ENCODE data around the gene ADTRP.
"Not testable (repeated sequence)": the region's sequence is repeated elsewhere in the genome, so short reads cannot be mapped to it uniquely, and the experiment has no call there.

ADTRP gene

DNA sequence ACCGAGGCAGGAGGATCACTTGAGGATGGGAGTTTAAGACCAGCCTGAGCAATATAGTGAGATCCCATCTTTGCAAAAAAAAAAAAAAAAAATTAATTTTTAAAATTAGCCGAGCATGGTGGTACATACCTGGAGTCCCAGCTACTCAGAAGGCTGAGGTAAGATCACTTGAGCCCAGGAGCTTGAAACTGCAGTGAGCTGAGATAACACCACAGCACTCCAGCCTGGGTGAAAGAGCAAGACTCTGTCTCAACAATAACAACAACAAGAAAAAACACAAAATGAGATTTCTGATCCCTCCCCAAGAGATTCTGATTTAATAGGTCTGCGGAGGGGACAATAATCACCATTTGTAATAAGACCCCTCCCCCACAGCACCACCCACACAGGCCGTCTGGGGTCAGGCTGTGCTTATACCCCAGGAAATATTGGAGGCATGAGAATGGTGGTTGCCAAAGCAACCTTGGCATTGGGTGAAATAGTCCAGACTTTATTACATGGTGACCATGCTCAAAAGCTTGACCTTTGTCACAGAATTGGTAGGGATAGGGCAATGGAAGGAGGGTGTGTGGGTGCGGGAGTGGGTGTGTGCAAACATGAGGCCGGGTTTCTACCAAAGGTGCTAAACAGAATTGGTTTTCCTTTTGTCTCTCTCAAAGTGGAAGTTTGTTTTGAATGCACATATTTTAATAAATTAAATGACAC lies 24.4 kb upstream of the ADTRP start:
- no peak for DNase-seq

DNA sequence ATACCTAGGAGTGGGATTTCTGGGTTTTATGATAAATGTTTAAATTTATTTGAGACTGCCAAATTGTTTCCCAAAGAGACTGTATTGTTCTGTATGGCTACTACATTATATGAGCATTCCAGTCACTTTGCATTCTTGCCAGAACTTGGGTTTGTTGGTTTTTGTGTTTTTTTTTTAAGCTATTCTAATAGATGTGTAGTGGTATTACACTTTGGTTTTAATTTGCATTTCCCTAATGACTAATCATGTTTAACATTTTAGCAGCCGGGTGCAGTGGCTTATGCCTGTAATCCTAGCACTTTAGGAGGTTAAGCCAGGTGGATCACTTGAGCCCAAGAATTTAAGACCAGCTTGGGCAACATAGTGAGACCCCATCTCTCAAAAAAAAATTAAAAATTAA lies 21.9 kb upstream of the ADTRP start:
- DNase-seq, result not testable (repeated sequence)

DNA sequence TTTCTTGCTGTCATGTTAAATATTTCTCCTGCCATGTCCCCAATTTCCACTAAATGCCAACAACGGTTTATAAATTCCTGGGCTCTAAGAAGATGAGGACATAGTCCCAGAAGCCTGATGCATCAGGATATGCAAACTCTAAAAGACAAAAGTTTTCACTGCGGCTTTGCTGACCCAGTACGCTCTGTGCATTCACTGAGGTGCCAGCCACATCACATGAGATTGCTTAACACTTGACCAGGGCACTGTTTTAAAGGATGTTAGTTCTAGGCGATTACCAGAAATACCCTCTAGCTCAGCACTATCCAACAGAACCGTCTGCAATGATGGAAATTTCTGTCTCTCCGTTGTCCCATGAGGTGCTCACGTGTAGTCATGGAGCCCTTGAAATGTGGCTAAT lies 19.9 kb upstream of the ADTRP start:
- DNase-seq, result no peak

DNA sequence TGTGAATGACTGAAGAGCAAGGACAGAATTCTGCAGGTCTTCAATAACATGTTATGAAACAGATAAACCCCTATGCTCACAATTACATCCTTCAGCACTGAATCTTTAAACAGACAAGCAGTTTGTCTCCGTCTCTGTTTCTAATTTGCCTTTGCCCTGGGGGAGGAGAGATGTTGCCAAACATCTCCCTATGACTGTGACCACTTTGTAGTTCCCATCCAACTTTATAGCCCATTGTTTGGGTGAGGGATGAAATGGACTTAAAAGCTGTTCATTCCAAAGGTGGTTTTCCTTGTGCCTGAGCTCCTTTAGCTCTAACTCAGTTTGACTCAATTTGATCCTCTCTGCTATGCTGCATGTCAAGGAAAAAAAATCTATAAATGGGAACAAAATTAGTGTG lies 19.5 kb upstream of the ADTRP start:
- DNase-seq, result no peak

DNA sequence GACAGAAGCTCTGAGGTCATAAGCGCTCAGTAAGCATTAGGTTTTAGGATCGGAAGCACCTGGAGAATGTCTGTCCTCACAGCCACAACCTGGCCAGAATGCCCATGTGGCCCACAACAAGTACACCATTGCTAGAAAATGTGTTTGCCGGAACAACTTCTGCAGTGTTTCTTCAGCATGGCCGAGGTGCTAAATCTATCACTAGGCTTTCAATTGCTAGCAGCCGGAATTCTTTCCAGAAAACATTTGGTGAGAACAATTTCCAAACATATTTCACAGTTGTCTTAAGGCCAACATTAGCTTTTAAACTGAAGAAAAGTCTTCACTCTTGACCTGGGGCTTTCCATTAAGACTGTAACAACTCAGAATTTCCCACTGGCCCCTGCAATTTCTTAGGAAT lies 18.2 kb upstream of the ADTRP start:
- no peak for DNase-seq

DNA sequence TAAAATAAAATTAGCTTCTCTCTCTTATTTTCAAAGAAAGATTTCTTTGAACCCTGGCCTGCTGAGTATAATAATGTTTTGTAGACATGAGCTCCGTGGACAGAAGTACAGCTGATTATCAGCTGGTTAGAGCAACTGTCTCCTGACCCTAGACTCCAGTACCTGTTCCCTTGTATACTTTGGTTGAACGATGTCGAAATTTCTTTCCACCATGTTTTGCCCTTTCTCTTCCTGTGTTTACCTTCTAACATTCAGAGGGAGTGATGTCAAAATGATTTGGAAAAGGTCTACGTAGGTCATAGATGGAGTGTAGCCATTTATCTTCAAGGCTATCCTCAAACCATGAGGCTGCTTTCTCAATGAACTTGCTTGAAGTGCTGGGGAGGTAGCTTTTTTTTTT lies 16.8 kb upstream of the ADTRP start:
- DNase-seq, result no peak

DNA sequence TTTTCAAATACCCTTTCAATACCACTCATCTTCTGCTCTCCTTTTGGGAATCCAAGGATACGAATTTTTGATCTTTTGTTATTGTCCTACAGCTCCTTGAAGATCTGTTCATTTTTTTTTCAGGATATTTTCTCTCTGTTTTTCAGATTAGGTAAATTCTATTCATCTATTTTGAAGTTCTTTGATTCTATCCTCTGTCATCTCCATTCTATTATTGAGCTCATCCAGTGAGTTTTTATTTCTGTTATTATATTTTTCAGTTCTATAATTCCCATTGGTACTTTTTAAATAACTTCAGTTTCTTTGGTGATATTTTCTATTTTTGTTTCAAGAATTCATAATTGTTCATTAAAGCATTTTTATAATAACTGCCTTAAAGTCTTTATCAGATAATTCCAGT lies 14.7 kb upstream of the ADTRP start:
- no peak for DNase-seq

DNA sequence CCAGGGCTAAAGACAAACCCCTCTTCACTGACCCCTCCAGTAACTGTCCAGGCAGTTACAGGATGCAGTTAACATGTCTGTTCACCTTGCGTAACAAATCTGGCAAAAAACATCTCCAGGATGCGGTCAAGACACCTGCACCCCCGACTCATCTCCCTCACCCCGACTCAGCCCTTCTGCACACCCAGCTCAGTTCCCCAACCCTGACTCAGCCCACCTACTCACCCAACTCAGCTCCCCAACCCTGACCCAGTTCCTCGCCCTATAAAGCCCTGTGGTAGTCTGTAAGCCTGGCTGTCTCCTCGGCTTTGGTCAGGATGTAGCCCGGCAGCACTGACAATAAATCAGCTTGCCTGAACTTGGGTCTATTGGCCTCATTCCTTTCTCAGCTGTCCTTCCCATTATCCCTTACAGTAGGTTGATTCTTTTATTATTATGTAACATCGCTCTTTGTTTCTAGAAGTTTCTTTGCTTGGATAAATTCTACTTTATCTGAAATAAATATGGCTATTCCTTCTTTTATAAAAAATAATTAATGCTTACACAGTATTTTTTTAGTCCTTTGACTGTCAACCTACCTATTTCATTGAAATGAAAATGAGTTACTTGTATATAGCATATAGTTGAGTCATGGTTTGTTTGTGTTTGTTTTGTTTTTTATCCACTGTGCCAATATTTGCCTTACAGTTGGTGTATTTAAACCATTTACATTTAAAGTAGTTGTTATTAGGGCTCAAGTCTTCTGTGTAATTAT lies 12.9 kb upstream of the ADTRP start:
- no peak for DNase-seq

DNA sequence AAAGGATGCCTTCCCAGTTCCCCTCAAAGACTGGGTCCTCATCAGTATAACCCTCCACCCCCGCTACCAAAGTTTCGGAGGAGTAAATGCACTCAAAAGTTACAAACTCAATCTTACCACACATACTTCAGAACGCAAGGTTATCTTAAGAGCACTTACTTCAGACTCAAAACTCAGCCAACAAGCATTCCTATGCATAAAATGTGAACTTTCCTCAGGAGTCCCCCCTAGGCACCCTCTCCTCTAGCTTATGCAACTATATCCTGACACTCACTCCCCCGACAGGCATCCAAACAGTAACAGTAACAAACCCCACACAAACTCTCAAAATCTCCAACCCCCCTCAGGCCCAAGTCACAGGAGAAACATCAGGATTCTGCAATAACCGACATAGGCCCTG lies 11.1 kb upstream of the ADTRP start:
- no peak for DNase-seq

DNA sequence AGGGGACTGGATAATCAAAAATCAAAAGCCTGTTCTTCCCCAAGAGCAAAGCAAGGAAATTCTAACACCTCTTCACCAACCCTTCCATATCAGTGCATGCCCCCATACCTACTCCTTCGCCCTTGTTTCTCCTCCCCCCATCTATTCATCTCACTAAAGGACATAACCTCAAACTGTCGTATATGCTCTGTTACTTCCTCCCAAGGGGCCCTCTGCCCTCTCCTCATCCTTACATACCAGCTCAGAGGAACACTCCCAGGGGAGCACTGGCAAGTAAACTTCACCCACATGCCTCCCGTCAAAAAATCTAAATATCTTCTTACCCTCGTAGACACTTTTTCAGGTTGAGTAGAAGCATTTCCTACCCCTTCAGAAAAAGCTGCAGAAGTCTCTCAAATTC lies 9.4 kb upstream of the ADTRP start:
- DNase-seq, result no peak

DNA sequence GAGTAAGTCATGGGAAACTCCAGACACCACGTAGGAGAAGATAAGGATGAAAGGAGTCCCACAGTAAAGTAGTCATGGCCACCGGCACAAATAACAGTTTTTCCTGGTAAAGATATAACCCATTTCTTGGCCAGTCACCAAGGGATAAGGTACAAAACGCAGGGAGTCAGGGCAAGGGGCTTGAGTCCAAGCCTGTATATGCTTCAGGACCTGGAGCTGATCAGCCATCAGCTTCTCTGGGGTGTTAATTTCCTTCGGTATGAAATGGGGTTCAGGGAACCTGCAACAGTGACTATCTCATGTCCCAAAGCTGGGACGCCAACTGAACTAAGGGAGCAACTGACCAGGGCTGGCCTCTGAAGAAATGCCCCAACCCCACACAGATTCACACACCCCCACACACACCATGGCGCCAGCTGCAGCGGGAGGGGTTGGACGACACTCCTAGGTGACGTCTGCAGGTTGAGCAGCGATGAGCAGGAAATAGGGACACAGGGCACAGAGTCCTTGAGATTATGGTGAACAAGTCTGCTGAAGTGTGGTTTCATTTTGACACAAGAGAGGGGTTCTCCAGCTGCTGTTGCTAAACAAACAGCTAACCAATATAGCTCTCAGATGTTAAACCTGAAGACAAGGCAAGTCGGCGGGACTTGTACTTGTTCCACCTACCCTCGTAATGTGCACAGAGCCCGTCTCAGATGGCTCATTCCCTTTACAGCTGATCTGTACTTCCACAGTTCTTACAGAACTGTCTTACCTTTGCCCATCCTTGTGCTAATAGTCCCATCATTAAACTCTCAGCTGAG lies 7.4 kb upstream of the ADTRP start:
- DNase-seq, result peak; percentile 50

DNA sequence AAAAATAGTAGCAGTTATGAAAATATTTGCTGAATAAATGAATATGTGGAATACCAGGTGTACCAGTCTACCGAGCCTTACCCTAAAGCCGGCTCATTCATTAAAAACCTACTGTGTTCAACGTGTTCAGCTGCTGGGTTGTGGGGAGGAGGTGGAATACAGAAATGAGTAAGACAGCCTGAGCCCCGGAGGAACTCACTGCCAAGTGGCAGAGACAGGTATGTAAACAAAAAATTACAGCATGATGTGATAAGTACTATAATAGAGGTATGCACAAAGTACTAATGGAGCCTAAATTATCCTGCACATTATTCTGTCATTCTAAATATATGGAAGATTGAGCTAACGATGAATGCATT lies 6.8 kb upstream of the ADTRP start:
- peak; percentile 17 for DNase-seq

DNA sequence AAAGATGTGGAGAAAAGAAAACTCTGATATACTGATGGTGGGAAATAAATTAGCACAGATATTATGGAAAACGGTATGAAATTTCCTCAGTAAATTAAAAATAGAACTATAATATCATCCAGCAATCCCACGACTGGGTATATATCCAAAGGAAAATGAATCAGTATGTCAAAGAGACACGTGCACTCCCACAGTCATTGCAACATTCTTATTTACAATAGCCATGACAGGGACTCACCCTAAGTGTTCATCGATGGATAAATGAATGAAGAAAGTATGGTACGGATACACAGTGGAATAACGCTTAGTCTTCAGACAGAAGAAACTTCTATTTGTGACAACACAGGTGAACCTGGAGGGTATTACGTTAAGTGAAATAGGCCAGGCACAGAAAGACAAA lies 5.7 kb upstream of the ADTRP start:
- no peak for DNase-seq

DNA sequence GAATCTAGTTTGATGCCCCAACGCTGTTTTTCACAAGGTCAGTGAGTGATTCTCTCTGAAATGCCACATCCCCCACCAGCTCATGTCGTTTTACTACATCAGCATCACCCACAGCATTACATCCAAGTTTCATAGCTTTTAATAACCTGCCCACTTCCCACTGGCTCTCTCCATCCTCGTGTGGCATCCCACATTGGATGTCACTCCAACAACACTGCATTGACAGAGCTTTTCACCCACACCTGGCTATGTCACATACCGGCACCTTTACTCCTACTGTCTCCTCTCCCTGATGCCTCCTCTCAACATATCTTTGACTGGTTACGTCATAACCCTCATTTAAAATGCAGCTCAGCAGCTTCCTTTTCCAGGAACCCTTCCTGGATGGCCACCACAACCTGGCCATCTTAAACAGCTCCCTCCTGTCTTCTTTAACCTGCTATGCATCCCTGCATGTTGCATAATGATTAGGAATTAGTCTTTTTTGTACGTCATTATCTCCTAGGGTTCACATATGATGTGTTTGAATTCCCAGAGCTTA lies 5.0 kb upstream of the ADTRP start:
- no peak for DNase-seq

DNA sequence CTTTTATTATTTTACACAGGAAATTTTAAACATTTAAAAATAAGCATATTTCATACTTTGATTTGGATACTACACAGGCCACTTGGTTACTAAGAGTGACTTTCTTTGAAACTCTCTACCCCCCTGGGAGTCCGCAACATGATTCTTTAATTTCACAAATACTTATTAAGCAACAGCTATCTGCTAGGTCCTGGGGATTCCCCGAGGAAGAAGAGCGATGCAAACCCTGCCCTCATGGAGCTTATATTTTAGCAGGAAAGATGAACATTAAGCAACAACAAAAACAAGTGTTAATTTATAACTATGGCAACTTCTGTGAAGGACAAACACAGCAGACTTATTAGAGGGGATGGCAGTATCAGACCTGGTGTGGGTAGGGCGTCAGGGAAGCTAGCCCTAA lies 3.9 kb upstream of the ADTRP start:
- DNase-seq, result no peak

DNA sequence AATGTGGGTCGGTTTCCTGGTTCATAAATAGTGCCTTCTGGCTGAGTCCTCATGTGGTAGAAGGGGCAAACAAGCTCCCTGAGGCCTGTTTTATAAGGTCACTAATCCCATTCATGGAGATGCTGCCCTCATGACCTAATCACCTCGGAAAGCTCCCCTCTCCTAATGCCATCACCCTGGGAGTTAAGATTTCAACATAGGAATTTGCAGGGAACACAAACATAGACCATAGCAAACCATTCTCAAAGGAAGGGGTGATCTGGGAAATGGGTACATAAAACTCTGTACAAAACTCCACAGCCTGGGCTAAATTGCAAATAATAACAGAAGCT lies 1.5 kb upstream of the ADTRP start:
- no peak for DNase-seq

DNA sequence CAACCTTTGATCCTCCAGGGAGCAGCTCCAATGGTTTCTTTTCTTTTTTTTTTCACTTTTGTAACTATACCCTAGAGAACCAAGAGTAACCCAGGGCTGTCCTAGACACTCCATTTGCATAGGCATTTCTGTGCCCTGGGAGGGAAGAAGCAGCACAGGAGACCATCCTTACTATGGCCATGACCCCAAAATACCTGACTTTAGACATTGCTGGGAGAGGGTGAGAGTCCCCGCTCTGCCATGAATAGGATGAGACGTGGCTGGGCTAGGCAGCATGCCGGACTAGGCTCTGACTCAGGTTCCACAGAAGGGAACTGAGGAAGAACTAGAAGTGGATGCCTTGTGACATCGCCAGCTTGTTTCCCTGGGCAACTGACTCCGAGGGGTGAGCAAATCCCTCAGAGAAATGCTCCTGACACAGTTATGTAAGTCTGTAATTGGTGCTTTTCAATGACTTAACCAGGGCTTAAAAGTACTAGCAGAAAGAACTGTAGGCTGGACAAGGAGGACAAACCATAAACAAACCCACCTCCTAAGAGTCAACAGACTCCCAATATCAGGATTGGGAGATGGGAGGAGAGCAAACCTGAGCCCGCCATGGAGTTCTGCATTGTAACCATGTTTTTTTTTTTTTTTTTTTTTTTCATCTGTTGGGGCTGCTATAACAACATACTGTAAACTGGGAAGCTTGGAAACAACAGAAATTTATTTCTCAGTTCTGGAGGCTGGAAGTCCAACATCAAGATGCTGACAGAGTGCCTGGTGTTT lies 910 bp upstream of the ADTRP start:
- DNase-seq, result no peak

DNA sequence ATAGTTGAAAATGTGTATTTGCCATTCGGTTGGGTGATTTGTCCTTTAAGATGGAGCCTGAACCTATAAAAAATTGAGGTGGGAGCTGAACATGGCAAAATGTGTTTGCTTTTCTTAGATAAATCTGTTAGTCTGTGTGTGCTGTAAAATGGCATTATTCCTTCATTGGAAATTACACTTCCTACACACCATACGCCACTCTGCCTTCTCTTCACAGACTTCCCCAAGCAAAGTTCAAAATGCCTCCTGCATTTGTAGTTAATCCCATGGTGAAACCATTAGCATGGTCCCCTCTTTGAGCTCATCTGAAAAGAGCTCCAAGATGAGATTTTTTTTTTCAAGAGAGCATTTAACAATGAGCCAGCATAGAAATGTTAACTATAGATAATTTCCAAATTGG lies 567 bp downstream of the ADTRP start:
- DNase-seq, result no peak

DNA sequence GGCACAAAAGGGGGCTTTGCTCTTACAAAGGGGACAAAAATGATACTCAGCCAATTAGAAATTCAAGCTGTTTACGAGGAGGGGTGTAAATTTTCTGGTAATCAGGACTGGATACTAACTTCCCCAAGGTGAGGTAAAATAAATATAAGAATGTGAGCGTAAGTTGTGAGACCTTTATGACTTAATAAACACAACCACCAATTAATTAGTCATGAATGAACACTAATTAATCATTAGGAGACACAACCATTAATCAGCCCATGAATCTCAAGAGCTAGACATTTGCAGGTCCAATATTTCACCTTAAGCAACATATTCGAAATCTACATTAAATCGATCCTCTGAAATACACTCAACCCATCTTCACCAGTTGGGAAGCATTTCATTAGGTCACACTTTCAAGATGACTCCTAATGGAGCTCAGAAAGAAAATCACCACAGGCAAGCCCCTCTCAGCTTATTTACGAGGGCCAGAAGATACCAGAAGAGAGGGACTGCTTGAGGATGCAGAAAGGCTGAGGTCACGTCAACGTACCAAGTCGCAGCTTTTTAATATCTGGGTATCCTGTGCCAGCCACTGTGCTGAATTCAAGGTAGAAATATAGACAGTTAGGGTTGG lies 2.7 kb downstream of the ADTRP start:
- no peak for DNase-seq

DNA sequence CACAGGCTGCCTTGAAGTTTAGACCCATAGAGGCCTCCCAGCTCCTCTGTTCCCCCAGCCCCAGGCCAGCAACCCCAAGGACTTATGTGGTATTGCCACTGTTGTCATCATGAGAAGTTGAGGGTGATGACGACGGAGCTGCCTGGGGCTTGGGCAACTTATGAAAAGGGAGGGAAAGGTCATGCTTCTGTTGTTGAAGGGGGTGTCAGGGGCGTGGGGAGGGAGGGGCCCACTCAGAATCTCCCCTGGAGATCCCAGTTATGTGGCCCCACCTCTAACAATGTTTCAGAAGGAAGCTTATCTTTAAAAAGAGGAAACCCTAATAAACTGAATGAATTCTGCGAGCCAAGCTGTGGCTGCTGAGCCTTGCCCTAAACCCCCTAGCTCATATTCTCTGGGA lies 4.2 kb downstream of the ADTRP start:
- no peak for DNase-seq

DNA sequence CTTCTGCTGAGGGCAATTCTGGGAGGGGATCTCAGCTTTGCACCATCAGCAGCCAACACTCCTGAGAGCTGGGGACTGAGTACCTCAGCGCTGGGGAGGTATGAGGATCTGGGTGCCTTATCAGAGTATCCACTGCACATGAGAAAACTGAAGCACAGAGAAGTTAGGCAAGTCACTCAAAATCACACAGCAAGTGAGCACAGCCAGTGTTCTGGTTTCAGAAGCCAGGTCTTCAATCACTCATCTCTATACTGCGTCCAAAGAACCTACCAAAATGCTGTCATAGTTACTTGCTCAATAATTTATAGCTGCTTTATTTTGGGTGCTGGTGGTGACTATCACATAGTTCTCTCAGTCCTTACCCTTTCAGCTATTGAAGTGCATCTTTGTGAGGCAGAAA lies 5.0 kb downstream of the ADTRP start:
- DNase-seq, result no peak

DNA sequence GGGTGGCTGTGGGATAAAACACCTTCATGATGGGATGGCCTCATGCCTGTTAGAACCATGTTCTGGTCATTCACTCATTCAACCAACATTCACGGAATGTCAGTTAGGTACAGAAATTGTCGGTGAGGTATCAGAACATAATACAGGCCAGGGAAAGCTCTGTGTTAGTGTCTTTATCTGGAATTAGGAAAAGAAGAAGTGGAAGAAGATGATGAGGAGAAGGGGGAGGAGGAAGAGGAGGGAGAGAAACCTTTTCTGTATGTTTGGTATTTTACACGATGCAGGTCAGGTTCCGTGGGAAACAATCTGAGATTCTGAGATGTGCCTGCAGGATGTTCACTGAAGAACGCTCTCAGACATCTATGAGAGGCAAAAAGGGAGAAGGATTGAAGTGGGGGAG lies 5.6 kb downstream of the ADTRP start:
- no peak for DNase-seq

Measured in CD4-positive, alpha-beta T cell treated with Interleukin-10 for 1 hour (primary cell).